Panc1 (cell line): ENCODE data around the gene RAB6B. TPM values are rescaled to one million over a fixed set of nuclear protein-coding genes. Genes with fewer than 3 reads are reported as not detected.

ENCODE experiments used
- ATAC-seq: fragments of 200-7000 bp; cut with Tn5 transposase; 2 replicates; pipeline ENCODE4 v1.9.1; 2020; ENCODE audit warnings: mild to moderate bottlenecking, moderate library complexity
- BruUV-seq: library from RNA; stranded (reverse); fragments of 400-500 nt; replicated peaks from 2 replicates; lab custom pipeline; 2021; lab: Mats Ljungman, UMichigan
- CTCF ChIA-PET: fragments of 300-600 bp; sonication (Branson Sonifier 250); formaldehyde crosslinking; loops from one replicate; lab custom pipeline; 2022; ENCODE audit warnings: antibody characterized with exemption; lab: Charles Lee
- POLR2A ChIA-PET: fragments of 300-600 bp; sonication (Branson Sonifier 250); formaldehyde crosslinking; loops from one replicate; lab custom pipeline; 2022; ENCODE audit warnings: antibody characterized with exemption; lab: Charles Lee
- DNase-seq: peaks from one replicate; pipeline ENCODE4 v3.0.0-alpha.2; 2010; ENCODE audit warnings: low read depth, low spot score
- H3K27ac ChIP-seq: 2 replicates; pipeline ENCODE4 v1.5.1; 2011; ENCODE audit warnings: mild to moderate bottlenecking, low read length, inconsistent platforms
- H3K27me3 ChIP-seq: fragments of 200-500 bp; sonication (Bioruptor generic); 2 replicates; pipeline ENCODE4 v1.6.0; 2014; ENCODE audit warnings: low read length, inconsistent platforms; ENCODE audit not compliant: control insufficient read depth, insufficient read depth
- H3K36me3 ChIP-seq: fragments of 200-500 bp; sonication (Bioruptor generic); 2 replicates; pipeline ENCODE4 v1.5.1; 2014; ENCODE audit warnings: inconsistent platforms, mild to moderate bottlenecking, low read length, moderate library complexity; ENCODE audit not compliant: control insufficient read depth, insufficient read depth
- H3K4me1 ChIP-seq: 2 replicates; pipeline ENCODE4 v1.5.1; 2011; ENCODE audit warnings: inconsistent platforms, mild to moderate bottlenecking, low read length, moderate library complexity; ENCODE audit not compliant: control insufficient read depth, insufficient read depth
- H3K4me3 ChIP-seq, 2 experiments: 2 replicates each; pipeline ENCODE4 v1.5.1; 2011 to 2012; ENCODE audit warnings: low read depth in 2 of 2, low read length in 2 of 2, mild to moderate bottlenecking in 2 of 2, inconsistent platforms in 1 of 2, moderate library complexity in 1 of 2
- H3K9me3 ChIP-seq: fragments of 200-500 bp; sonication (Bioruptor generic); 2 replicates; pipeline ENCODE4 v1.5.1; 2014; ENCODE audit warnings: low read depth, mild to moderate bottlenecking, inconsistent platforms, low read length, moderate library complexity; ENCODE audit not compliant: control insufficient read depth, insufficient read depth
- POLR2AphosphoS5 ChIP-seq: IDR thresholded peaks from 2 replicates; pipeline ENCODE4 v1.6.1; 2012; ENCODE audit warnings: mild to moderate bottlenecking, low read depth, low read length, moderate library complexity
- SIN3A ChIP-seq: IDR thresholded peaks from 2 replicates; pipeline ENCODE4 v1.6.1; 2012; ENCODE audit warnings: low read depth, mild to moderate bottlenecking, low read length, moderate library complexity, borderline replicate concordance; ENCODE audit not compliant: insufficient read depth
- TCF7L2 ChIP-seq: IDR thresholded peaks from 2 replicates; pipeline ENCODE4 v1.6.1; 2011; ENCODE audit warnings: mild to moderate bottlenecking, low read depth, low read length, inconsistent platforms
- in situ Hi-C: cut with HindIII; loops from 2 replicates; pipeline ENCODE4 v1.10.0; 2016; ENCODE audit warnings: low sequenced_read_pairs, low pct_unique_long_range_greater_than_20kb
- intact Hi-C: fragments of 100-400 bp; cut with micrococcal nuclease; formaldehyde crosslinking; loops from one replicate; pipeline ENCODE4 v1.10.0; 2022; ENCODE audit not compliant: unreplicated experiment
- total RNA-seq: library from RNA; stranded (reverse); gene quantifications from one replicate; pipeline ENCODE4 v1.2.1, GENCODE V29; 2021; ENCODE audit not compliant: unreplicated experiment
- TF ChIP-seq, protein P1 (sequence below): fragments of 450-650 bp; IDR thresholded peaks from 2 replicates; pipeline ENCODE4 v1.5.1; 2017; ENCODE audit warnings: mild to moderate bottlenecking
- TF ChIP-seq, protein P2 (sequence below), 2 experiments: IDR thresholded peaks; 2 replicates each; pipeline ENCODE4 v1.6.1; 2011 to 2012; ENCODE audit warnings: low read depth in 2 of 2, control low read depth in 1 of 2, low read length in 1 of 2, mild to moderate bottlenecking in 1 of 2, moderate library complexity in 1 of 2; ENCODE audit not compliant: insufficient read depth in 1 of 2

The RAB6B gene
- total RNA-seq, 1 experiment from 2014 or later: 49.2 TPM

GRCh38 chr3:133894353-133895207 lies 1.1 kb downstream of the RAB6B start:
- Histone ChIP-seq H3K36me3 (no peaks in the 10 kb centered on the region), H3K27me3 (no peaks in the 10 kb centered on the region), H3K4me1 (peaks cover 10% of the 10 kb centered on the region), H3K4me3 (peak overlapping the region; percentile 76 to 79), H3K27ac (peak overlapping the region; percentile 3; the same call in 1 of the 2 replicates), H3K9me3 (no peaks in the 10 kb centered on the region)
- in situ Hi-C loops (no loop called here), intact Hi-C loops (no loop called here)
- POLR2A ChIA-PET: no interaction called here
- no TSS peak for BruUV-seq
- peak; percentile 59 for ATAC-seq
- TF ChIP-seq SIN3A (no peak), TCF7L2 (no peak), POLR2AphosphoS5 (no peak)
- TF ChIP-seq, protein P1, sequence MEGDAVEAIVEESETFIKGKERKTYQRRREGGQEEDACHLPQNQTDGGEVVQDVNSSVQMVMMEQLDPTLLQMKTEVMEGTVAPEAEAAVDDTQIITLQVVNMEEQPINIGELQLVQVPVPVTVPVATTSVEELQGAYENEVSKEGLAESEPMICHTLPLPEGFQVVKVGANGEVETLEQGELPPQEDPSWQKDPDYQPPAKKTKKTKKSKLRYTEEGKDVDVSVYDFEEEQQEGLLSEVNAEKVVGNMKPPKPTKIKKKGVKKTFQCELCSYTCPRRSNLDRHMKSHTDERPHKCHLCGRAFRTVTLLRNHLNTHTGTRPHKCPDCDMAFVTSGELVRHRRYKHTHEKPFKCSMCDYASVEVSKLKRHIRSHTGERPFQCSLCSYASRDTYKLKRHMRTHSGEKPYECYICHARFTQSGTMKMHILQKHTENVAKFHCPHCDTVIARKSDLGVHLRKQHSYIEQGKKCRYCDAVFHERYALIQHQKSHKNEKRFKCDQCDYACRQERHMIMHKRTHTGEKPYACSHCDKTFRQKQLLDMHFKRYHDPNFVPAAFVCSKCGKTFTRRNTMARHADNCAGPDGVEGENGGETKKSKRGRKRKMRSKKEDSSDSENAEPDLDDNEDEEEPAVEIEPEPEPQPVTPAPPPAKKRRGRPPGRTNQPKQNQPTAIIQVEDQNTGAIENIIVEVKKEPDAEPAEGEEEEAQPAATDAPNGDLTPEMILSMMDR: no peak; the same call in 1 of the 2 replicates
- TF ChIP-seq, protein P2, sequence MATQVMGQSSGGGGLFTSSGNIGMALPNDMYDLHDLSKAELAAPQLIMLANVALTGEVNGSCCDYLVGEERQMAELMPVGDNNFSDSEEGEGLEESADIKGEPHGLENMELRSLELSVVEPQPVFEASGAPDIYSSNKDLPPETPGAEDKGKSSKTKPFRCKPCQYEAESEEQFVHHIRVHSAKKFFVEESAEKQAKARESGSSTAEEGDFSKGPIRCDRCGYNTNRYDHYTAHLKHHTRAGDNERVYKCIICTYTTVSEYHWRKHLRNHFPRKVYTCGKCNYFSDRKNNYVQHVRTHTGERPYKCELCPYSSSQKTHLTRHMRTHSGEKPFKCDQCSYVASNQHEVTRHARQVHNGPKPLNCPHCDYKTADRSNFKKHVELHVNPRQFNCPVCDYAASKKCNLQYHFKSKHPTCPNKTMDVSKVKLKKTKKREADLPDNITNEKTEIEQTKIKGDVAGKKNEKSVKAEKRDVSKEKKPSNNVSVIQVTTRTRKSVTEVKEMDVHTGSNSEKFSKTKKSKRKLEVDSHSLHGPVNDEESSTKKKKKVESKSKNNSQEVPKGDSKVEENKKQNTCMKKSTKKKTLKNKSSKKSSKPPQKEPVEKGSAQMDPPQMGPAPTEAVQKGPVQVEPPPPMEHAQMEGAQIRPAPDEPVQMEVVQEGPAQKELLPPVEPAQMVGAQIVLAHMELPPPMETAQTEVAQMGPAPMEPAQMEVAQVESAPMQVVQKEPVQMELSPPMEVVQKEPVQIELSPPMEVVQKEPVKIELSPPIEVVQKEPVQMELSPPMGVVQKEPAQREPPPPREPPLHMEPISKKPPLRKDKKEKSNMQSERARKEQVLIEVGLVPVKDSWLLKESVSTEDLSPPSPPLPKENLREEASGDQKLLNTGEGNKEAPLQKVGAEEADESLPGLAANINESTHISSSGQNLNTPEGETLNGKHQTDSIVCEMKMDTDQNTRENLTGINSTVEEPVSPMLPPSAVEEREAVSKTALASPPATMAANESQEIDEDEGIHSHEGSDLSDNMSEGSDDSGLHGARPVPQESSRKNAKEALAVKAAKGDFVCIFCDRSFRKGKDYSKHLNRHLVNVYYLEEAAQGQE (IDR thresholded peaks at IDR 0.05; ENCODE audit: insufficient read depth in 1 of 2, low read depth in 2 of 2, low read length in 1 of 2): no peak
- CTCF ChIA-PET: no interaction called here
- DNase-seq: no peak

- H3K36me3 ChIP-seq: no peaks in the 10 kb centered on the region
- CTCF ChIA-PET: no interaction called here
- 0 out of 2 replicates have a peak overlapping the region, but pooled peaks have one; percentile 1 for H3K27ac ChIP-seq
- in situ Hi-C loops (no loop called here), intact Hi-C loops (no loop called here)
- ATAC-seq (no peak), DNase-seq (no peak)
- no peak for TF ChIP-seq SIN3A
- TF ChIP-seq, protein P2 (IDR thresholded peaks at IDR 0.05; ENCODE audit: insufficient read depth in 1 of 2, low read depth in 2 of 2, low read length in 1 of 2): no peak
- TF ChIP-seq POLR2AphosphoS5: no peak
- TF ChIP-seq, protein P1: no peak
- TF ChIP-seq TCF7L2: no peak
- POLR2A ChIA-PET: no interaction called here
- no peaks in the 10 kb centered on the region for H3K9me3 ChIP-seq
- no TSS peak for BruUV-seq
- H3K4me3 ChIP-seq: peak overlapping the region in 1 of 2 experiments; percentile 79; a peak in 3 of 4 replicates
- peaks cover 10% of the 10 kb centered on the region for H3K4me1 ChIP-seq
- H3K27me3 ChIP-seq: no peaks in the 10 kb centered on the region
These were observed 1.9 kb downstream of the RAB6B start for GRCh38 chr3:133893683-133894352.
